ENCODE data around the gene RPTOR. TPM values are rescaled to one million over a fixed set of nuclear protein-coding genes. Genes with fewer than 3 reads are reported as not detected.

Gene RPTOR
- total and polyA plus RNA-seq, 10 of the 15 experiments (the other 5 are each of a cell fraction or from before 2014, with no cell fraction given): 0.18 to 32.1 (median 7.8) TPM

- CTCF ChIA-PET: interaction anchor here (0.9 to 1.1 kb wide), 2 partner anchors 16 to 46 kb away, joined by 3 read pairs; no protein-coding TSS in a partner anchor
- no peak for DNase-seq (ENCODE audit: low read depth, low spot score)
Observed at GRCh38 chr17:80717720-80718083, 173.1 kb downstream of the RPTOR start.

GRCh38 chr17:80718428-80718827, 173.8 kb downstream of the RPTOR start:
- BruUV-seq (replicated peaks): no TSS peak
- FAIRE-seq: no peak
- H3K9me3 ChIP-seq (replicated peaks; ENCODE audit: control insufficient read depth, insufficient read depth, low read length): no peaks in the 10 kb centered on the region
- POLR2A ChIA-PET: no interaction called here
- no peaks in the 10 kb centered on the region for H3K27me3 ChIP-seq (replicated peaks in 1 of 2; ENCODE audit: control insufficient read depth in 2 of 2, insufficient read depth in 2 of 2, low read length in 1 of 2)
- WGBS (ENCODE audit: insufficient coverage, insufficient replicate concordance, low lambda C conversion rate, missing lambda C conversion rate): 86% methylated on average over 4 of the region's 4 CpGs
- H3K4me1 ChIP-seq (ENCODE audit: control insufficient read depth, insufficient read depth, low read length): no peaks in the 10 kb centered on the region
- in situ Hi-C loops (cut with MboI) (no loop called here), intact Hi-C loops (cut with micrococcal nuclease; ENCODE audit: unreplicated experiment) (no loop called here)
- H3K36me3 ChIP-seq (ENCODE audit: control insufficient read depth in 2 of 2, insufficient read depth in 2 of 2, low read length in 1 of 2): no peaks in the 10 kb centered on the region
- no peak for DNase-seq (ENCODE audit: low read depth, low spot score)
- H3K27ac ChIP-seq (ENCODE audit: control insufficient read depth, insufficient read depth): no peak overlapping the region
- H3K79me2 ChIP-seq (ENCODE audit: control insufficient read depth, insufficient read depth, low read length): peaks cover 2% of the 10 kb centered on the region
- H3K4me3 ChIP-seq: no peak overlapping the region
- no peak overlapping the region for H3K9ac ChIP-seq (ENCODE audit: control insufficient read depth, insufficient read depth, low read length)
- no peak for ATAC-seq
- SMC1A ChIA-PET (ENCODE audit: uncharacterized antibody, unreplicated experiment): no interaction called here
- no peak overlapping the region for H2AFZ ChIP-seq (ENCODE audit: control insufficient read depth, low read depth, low read length)
- CTCF ChIA-PET: interaction anchor here (0.9 to 1.1 kb wide), 2 partner anchors 15 to 45 kb away, joined by 3 read pairs; no protein-coding TSS in a partner anchor
- no peak overlapping the region for H3K4me2 ChIP-seq (ENCODE audit: control insufficient read depth, insufficient read depth)
- RAD21 ChIA-PET (ENCODE audit: unreplicated experiment): no interaction called here
- no peaks in the 10 kb centered on the region for H4K20me1 ChIP-seq (ENCODE audit: control insufficient read depth, insufficient read depth)
- TF ChIP-seq RELB (IDR thresholded peaks at IDR 0.05; ENCODE audit: low read depth) (no peak), SUPT20H (IDR thresholded peaks at IDR 0.05; ENCODE audit: borderline replicate concordance, control insufficient read depth, low read depth, low read length) (no peak), HCFC1 (IDR thresholded peaks at IDR 0.05; ENCODE audit: low read length) (no peak), SREBF1 (IDR thresholded peaks at IDR 0.05; ENCODE audit: low read length) (no peak), SRF (IDR thresholded peaks at IDR 0.05; ENCODE audit: low read depth in 2 of 2, low read length in 2 of 2) (no peak), NBN (IDR thresholded peaks at IDR 0.05) (no peak), SMAD1 (IDR thresholded peaks at IDR 0.05; ENCODE audit: low read depth, partially characterized antibody) (no peak), STAT1 (conservative IDR thresholded peaks at IDR 0.05) (no peak), CHD2 (IDR thresholded peaks at IDR 0.05; ENCODE audit: borderline replicate concordance, low read depth, low read length) (no peak), EED (IDR thresholded peaks at IDR 0.05; ENCODE audit: low read depth) (no peak), SP1 (IDR thresholded peaks at IDR 0.05; ENCODE audit: low read depth, low read length) (no peak), TAF1 (IDR thresholded peaks at IDR 0.05; ENCODE audit: borderline replicate concordance, low read depth, low read length) (no peak), NRF1 (conservative IDR thresholded peaks at IDR 0.05; ENCODE audit: low read depth, low read length) (no peak), HDAC6 (IDR thresholded peaks at IDR 0.05; ENCODE audit: unreplicated experiment) (no peak), TCF7 (IDR thresholded peaks at IDR 0.05; ENCODE audit: borderline replicate concordance) (no peak), BCL11A (IDR thresholded peaks at IDR 0.05; ENCODE audit: low read depth, low read length) (no peak), ZNF207 (IDR thresholded peaks at IDR 0.05; ENCODE audit: borderline replicate concordance) (no peak), ELK1 (IDR thresholded peaks at IDR 0.05; ENCODE audit: low read depth, low read length) (no peak)

More at GRCh38 chr17:80717720-80718083, 173.1 kb downstream of the RPTOR start:
- H2AFZ ChIP-seq (ENCODE audit: control insufficient read depth, low read depth, low read length): no peak overlapping the region
- ChIA-PET POLR2A (no interaction called here), RAD21 (ENCODE audit: unreplicated experiment) (no interaction called here), SMC1A (ENCODE audit: uncharacterized antibody, unreplicated experiment) (no interaction called here)
- H3K36me3 ChIP-seq (ENCODE audit: control insufficient read depth in 2 of 2, insufficient read depth in 2 of 2, low read length in 1 of 2): no peaks in the 10 kb centered on the region
- WGBS (ENCODE audit: insufficient coverage, insufficient replicate concordance, low lambda C conversion rate, missing lambda C conversion rate): 96% methylated on average over 7 of the region's 7 CpGs
- H3K4me3 ChIP-seq: no peak overlapping the region
- ATAC-seq (no peak), FAIRE-seq (no peak)
- no peak overlapping the region for H3K27ac ChIP-seq (ENCODE audit: control insufficient read depth, insufficient read depth)
- no peak for TF ChIP-seq SMAD5 (IDR thresholded peaks at IDR 0.05; ENCODE audit: low read depth)
- H3K9me3 ChIP-seq (replicated peaks; ENCODE audit: control insufficient read depth, insufficient read depth, low read length): no peaks in the 10 kb centered on the region
- intact Hi-C loops (cut with micrococcal nuclease; ENCODE audit: unreplicated experiment): no loop called here
- no TSS peak for BruUV-seq (replicated peaks)
- H3K9ac ChIP-seq (ENCODE audit: control insufficient read depth, insufficient read depth, low read length): no peak overlapping the region
- no peaks in the 10 kb centered on the region for H3K27me3 ChIP-seq (replicated peaks in 1 of 2; ENCODE audit: control insufficient read depth in 2 of 2, insufficient read depth in 2 of 2, low read length in 1 of 2)
- H3K4me2 ChIP-seq (ENCODE audit: control insufficient read depth, insufficient read depth): no peak overlapping the region
- peaks cover 2% of the 10 kb centered on the region for H3K79me2 ChIP-seq (ENCODE audit: control insufficient read depth, insufficient read depth, low read length)
- H3K4me1 ChIP-seq (ENCODE audit: control insufficient read depth, insufficient read depth, low read length): no peaks in the 10 kb centered on the region
- H4K20me1 ChIP-seq (ENCODE audit: control insufficient read depth, insufficient read depth): no peaks in the 10 kb centered on the region; the same call in 1 of the 2 replicates
- in situ Hi-C loops (cut with MboI): no loop called here
